Measurements from ENCODE around the gene ELOF1.
"Not testable (repeated sequence)": the region's sequence is repeated elsewhere in the genome, so short reads cannot be mapped to it uniquely, and the experiment has no call there.

ELOF1 gene
- total RNA-seq = 7.0 to 35.0 (median 18.8) reads per million in 18 experiments

DNA sequence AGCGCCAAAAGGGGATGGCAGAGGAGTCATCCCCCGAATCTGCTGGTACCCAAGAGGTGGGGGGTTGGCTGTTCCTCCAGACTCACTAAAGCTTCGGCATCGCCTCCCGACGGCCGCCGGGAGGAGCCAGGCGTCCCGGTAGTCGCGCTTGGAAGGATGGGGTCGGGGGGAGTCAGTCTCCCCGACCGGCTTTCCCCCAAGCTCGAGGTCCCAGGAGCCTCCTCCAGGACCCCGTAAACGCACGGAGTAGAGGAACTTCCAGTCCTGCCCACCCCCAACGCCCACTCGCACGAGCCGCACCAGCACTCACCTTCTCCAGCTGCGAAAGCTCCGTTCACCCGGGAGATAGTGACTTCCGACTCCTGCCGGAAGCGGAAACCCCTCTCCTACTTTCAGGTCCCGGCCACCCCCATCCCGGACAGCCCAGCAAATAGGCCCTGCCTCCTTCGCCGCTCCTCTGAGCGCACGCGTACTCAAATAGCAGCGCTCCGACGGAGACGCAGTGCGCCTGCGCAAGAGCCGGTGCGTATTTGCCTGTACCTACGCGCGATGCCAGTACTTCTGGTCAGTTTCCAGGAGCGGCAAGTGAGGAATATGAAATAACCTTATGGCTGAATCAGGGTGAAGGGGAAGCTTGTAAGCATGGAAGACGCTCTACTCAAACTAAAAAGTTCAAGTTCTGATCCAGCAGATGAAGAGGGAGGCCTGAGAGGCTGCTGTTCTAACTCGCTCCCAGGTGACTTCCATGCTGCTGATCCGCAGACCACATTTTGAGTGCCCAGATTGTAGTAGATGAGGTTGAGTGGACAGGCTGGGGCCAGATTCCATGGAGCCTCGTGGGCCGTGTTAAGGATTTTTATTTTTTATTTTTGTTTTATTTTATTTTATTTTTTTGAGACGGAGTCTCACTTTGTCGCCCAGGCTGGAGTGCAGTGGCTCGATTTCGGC is at the start of gene ELOF1:
TSS of gene ELOF1 (minus strand) at position 350 of the 948 bp plus-strand sequence. CDS start 4,883 bp downstream, outside the sequence.
- DNase-seq = peak; percentile 99

- no peak for DNase-seq
These were observed 47.5 kb upstream of the ELOF1 start for GRCh38 chr19:11606484-11606883.

- not testable (repeated sequence) for DNase-seq
These were observed 40.7 kb upstream of the ELOF1 start for GRCh38 chr19:11599704-11600103.

GRCh38 chr19:11598746-11599145 is 39.7 kb upstream of the ELOF1 start:
- DNase-seq = no peak

GRCh38 chr19:11598103-11598483 is 39.1 kb upstream of the ELOF1 start:
- no peak for DNase-seq

GRCh38 chr19:11597202-11598102 is 38.4 kb upstream of the ELOF1 start, which contains the start of gene ZNF627:
TSS of gene ZNF627 (plus strand) at chr19:11597483. CDS start at chr19:11597628, 145 bp downstream.
- peak; percentile 99 for DNase-seq

DNA sequence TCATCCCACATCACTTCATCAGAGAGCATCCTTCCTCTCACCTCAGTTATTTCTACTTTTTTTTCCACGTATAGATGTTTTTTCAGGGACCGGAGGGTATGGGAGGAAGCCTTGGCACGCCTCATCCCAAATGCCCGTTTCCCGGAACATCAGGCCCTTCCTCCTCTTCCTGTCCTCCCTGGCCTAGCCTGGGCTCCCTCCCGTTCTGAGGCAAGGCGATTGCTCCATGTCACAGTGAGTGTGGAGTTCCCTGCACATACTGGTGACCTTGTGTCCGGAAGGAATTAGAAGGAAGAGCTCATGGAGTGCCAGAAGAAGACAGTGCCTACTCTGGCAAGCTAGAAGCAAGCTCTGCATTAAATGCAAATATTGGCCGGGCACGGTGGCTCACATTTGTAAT is 37.1 kb upstream of the ELOF1 start:
- no peak for DNase-seq

- DNase-seq = no peak
These were observed 35.1 kb upstream of the ELOF1 start for GRCh38 chr19:11594084-11594483.

DNA sequence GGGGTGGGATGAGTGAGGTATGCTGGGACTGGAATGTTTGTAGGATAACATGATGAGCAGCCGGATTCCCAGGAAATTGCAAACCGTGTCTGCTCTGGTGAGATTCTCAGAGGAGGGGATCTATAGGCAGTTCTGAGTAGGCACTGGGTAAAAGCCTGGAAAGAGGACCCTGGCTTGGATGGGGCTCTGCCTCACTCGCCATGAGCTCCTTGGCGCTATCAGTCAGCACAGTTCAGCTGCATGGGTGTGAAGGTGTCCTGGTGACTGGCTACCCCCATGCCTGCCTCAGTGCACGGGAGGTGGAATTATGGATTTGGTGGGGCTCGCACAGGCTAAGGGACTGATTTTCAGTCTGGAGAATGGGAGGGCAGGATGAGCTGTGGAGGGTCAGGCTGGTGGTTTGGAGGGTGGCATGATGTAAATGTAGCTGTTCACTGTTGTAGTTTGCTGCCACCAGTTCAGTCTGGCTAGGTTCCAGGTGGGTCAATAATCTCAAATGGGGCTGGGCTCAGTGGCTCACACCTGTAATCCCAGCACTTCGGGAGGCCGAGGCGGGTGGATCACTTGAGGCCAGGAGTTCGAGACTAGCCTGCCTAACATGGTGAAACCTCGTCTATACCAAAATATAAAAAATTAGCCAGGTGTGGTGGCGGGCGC is 29.1 kb upstream of the ELOF1 start:
- DNase-seq = no peak

DNA sequence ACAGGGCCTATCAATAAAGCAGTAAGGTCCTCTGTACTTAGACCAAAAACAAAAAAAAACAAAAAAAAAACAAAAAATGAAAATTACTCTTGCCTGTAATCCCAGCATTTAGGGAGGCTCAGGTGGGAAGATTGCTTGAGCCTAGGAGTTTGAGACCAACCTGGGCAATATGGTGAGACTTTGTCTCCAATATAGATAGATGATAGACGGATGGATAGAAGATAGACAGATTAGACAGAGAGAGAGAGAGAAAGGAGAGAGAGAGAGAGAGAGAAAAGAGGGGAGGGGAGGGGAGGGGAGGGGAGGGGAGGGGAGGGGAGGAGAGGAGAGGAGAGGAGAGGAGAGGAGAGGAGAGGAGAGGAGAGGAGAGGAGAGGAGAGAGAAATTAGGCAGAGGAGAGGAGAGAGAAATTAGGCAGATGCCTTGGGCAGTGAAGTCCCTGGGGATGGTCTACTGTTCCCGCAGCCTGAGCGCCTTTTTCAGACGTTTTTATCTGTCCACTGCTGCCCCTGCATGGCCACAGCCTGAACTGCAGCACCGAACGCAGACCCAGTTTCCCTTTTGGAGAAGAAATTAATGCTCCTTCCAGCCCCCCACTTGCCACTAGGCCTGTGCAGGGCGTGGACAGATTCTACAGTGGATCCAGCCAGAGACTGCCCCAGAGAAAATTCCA is 28.4 kb upstream of the ELOF1 start:
- DNase-seq = peak; percentile 78 to 81

GRCh38 chr19:11586331-11586730 is 27.3 kb upstream of the ELOF1 start:
- DNase-seq = peak in 1 of 2 donors; percentile 20

- DNase-seq = peak; percentile 68 to 70
These were observed 22.7 kb upstream of the ELOF1 start for GRCh38 chr19:11581740-11582139.

- DNase-seq = peak; percentile 46 to 89
These were observed 21.1 kb upstream of the ELOF1 start for GRCh38 chr19:11580116-11580515.

- DNase-seq = peak; percentile 94 to 98
These were observed 19.5 kb upstream of the ELOF1 start for GRCh38 chr19:11578258-11579142.

GRCh38 chr19:11577451-11578257 is 18.6 kb upstream of the ELOF1 start, which contains the start of gene ACP5:
TSS of gene ACP5 (minus strand) at chr19:11577645. CDS start at chr19:11577317, 328 bp downstream.
- DNase-seq = peak; percentile 85 to 95

DNA sequence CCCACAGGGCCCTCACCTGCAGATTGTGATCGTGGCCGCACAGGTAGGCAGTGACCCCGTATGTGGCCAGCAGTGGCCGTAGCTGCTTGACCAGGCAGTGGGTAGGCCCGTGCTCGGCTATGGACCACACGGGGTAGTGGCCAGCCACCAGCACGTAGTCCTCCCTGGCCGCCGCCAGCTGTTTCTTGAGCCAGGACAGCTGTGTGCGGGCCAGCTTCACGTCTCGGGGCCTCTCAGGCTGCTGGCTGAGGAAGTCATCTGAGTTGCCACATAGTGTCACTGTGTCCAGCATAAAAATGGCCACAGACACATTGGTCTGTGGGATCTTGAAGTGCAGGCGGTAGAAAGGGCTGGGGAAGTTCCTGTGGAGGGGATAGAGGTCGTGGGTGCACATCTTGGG is 17.2 kb upstream of the ELOF1 start:
- DNase-seq = peak; percentile 63 to 82

DNA sequence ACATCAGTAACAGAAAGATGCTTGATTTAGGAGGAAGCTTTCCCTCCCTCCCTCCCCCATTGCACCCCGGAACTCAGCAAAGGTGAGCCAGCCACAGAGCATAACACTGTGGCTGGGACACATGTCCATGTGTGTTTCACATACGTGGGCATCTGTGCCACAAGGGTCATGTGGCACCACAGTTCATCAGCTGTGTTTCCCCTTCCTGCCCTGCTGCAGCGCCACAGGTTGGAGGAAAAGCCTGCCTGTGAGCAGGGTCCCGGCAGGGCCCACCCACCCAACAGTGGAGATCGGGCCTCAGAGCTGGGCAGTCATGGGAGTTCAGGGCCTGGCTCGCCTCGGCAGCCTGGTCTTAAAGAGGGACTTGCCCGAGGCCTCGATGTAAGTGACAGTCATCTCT is 15.7 kb upstream of the ELOF1 start:
- DNase-seq = peak in 1 of 2 donors; percentile 36

GRCh38 chr19:11573763-11574162 is 14.7 kb upstream of the ELOF1 start:
- peak; percentile 20 to 55 for DNase-seq

DNA sequence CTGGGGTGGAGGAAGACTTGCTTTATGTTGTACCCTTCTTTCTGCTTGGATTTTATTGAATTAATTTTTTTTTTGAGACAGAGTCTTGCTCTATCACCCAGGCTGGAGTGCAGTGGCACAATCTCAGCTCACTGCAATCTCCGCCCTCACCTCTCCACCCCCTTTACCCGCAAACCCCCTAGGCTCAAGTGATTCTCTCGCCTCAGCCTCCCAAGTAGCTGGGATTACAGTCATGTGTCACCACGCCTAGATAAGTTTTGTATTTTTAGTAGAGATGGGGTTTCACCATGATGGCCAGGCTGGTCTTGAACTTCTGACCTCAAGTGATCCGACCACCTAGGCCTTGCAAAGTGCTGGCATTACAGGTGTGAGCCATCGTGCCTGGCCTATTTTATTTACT is 14.3 kb upstream of the ELOF1 start:
- peak; percentile 39 to 69 for DNase-seq

- peak; percentile 47 to 78 for DNase-seq
These were observed 11.0 kb upstream of the ELOF1 start for GRCh38 chr19:11570039-11570462.
